GM19328 (cell line): ENCODE data around the gene TRERF1.

Source experiments
- ATAC-seq: cut with Tn5 transposase; IDR thresholded peaks from one replicate; pipeline ENCODE4 v1.9.1; 2021; ENCODE audit warnings: mild to moderate bottlenecking, moderate library complexity; ENCODE audit not compliant: unreplicated experiment

Gene TRERF1

GRCh38 chr6:42374018-42374669, 77.6 kb downstream of the TRERF1 start:
- no peak for ATAC-seq

DNA sequence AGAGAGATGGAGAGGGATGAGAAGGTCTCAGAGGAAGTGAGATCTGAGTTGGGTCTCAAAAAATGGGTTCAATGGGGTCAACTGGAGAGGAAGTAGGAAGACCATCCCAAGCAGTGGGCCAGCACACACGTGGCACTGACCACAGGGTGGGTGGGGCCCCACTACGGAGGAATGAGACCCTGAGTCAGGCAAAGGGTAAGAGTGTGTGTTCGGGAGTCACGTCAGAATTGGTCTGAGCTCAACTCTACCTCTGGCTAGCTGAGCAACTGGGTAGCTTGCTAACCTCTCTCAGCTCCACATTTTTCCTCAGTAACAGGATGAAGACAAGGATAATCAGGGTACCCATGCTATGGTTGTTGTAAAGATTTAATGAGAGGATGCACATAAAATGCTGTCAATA, 79.0 kb downstream of the TRERF1 start:
- no peak for ATAC-seq

DNA sequence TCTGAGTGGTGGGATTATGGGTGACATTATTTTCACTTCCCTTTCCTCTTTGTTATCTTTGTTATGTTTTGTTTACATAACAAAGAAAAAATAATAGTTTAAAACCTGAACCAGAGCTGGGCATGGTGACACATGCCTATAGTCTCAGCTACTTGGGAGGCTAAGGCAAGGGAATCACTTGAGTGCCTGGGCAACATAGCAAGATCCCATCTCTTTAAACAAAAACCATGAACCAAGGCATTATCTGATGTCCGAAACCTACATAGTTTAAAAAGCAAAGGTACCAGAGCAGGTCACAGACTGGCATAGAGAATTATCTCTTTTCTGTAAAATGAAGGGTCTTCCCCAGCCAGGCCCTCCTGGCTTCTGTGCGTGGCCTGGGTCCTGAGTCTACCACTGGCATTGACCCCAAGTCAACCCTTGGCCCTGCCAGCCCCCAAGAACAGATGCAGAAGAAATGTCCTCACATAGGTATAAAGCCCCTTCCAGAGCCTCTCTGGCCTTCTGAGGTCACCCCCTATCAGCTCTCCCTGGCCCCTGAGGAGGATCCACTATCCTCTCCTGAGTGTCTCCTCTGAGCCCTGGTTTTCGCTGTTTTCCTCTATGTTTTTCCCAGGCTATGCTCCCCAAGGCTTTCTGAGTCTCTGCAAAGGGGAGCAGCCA, 81.3 kb downstream of the TRERF1 start:
- no peak for ATAC-seq

DNA sequence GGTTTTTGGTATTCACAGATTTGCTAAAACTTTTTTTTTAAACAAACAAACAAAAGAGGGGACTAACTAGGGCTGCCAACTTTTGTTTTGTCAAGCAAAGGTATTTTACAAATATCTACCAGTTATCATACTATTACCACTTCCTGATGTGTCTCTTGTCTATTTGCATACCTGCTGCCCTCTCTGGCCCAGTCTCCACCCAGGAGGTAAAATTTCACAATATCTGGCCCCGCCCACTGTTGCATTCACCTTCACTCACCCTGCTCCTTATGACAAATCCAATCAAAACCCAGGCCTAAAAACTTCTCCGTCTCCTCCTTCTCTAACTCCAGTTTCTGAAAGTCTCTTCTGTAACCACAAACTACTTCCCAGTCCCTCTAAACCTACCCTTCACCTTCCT, 82.2 kb downstream of the TRERF1 start:
- no peak for ATAC-seq

DNA sequence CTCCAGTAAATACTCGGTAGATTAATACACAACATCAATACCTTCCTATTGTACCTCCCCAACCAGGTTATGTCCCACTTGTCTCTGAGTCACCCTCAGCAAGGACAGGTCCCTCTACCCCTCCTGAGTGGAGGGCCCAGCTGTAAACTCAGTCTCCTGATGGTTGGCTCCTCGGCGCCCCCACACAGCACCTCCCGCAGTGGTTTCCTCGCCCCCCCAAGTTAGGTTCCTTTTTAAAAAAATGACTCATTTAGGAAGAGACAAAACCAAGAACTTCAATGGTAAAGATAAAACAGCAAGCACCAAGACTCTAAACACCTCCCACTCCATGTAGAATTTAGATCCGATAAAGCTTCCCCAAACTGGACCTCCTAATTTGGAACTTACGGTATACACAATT, 83.5 kb downstream of the TRERF1 start:
- no peak for ATAC-seq

- ATAC-seq: no peak
Measured at GRCh38 chr6:42367353-42368011, 84.2 kb downstream of the TRERF1 start.

- ATAC-seq: no peak
Measured at GRCh38 chr6:42366999-42367352, 84.8 kb downstream of the TRERF1 start.

GRCh38 chr6:42366011-42366705, 85.6 kb downstream of the TRERF1 start:
- no peak for ATAC-seq

DNA sequence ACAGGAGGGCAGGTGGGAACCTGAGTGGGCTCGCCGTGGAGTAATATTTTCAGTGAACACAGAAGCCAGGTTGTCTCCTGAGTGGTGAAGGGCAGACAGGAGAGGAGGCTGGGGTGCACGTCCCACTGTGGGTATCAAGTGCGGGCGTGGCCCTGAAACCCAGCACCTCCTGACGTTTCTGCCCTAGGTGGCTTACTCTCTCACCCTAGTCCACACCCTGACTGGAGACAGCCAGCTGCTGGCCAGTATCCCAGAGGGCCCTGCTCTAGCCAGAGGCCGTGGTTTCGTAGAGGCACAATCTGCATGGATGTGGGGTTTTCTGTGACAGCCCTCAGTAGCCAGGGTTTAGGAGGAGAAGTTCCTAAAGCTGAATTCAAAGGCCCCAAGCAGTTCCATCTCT, 86.7 kb downstream of the TRERF1 start:
- ATAC-seq: no peak

DNA sequence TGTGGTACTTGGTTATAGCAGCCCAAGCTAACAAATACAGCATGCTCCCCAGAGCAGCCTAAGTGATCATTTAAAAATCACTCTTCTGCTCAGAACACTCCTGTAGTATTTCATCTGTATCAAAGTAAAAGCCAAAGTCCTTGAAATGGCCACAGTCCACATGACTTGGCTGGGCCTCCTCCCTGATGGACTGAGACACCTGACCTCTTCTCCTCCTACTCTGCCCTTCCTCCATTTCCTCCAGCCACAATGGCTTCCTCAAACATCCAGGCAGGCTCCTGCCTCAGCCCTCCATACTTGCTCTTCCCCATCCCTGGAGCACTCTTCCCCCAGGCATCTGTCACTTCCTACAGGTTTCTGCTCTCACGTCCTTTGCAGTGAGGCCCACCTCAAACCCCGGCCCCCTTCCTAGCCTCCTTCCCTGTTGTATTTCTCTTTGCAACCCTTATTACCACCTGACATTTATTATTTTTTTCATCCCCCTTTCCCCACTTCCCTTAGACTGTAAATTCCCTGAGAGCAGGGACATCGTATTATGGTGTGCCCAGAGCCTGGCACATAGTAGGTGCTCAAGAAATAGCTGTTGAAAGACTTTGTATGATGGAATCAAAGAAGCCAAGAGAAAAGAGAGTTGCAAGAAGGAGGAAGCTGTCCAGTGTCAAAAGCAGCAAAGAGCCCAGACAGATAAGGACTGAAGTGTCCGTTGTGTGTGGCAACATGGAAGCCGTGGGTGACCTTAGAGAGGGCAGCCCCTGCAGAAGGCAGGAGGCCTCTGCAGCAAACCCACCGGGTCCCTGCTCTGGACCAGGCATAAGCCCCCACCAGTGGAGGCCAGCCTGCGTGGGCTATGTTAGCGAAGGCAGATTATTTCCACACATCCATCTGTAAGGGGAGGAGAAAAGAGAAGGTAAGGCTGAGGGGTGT, 87.5 kb downstream of the TRERF1 start:
- no peak for ATAC-seq

DNA sequence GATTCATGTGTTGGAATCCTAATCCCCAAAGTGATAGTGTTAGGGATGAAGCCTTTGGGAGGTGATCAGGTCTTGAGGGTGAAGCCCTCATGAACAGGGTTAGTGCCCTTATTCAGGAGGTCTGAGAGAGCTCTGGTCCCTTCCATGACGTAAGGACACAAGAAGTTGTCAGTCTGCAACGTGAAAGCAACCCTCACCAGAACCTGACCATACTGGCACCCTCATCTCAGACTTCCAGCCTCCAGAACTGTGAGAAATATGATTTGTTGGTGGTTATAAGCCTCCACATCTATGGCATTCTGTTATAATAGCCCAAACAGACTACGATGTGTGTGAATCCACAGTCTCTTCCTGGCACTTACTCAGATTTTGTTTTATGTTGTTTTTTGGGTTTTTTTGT, 90.7 kb downstream of the TRERF1 start:
- ATAC-seq: no peak

- ATAC-seq: no peak
Measured at GRCh38 chr6:42359021-42359420, 92.7 kb downstream of the TRERF1 start.

- no peak for ATAC-seq
Measured at GRCh38 chr6:42355416-42355815, 96.3 kb downstream of the TRERF1 start.

DNA sequence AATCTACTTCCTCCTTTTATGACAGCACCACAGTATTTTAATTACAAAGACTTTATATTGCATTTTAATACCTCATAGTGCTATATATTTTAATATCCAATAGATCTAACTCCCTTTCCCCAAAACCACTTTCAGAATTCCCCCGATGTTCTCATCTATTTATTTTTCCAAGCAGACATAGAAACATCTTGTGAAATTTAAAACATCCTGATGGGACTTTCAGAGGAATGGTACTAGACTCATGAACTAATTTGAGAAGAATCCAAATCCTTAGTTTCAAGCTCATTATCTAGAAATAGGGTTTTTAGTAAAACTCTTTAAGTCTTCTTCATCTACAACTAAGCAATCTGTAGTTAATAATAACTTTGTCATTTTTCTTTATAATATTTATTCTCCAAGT, 97.0 kb downstream of the TRERF1 start:
- no peak for ATAC-seq

DNA sequence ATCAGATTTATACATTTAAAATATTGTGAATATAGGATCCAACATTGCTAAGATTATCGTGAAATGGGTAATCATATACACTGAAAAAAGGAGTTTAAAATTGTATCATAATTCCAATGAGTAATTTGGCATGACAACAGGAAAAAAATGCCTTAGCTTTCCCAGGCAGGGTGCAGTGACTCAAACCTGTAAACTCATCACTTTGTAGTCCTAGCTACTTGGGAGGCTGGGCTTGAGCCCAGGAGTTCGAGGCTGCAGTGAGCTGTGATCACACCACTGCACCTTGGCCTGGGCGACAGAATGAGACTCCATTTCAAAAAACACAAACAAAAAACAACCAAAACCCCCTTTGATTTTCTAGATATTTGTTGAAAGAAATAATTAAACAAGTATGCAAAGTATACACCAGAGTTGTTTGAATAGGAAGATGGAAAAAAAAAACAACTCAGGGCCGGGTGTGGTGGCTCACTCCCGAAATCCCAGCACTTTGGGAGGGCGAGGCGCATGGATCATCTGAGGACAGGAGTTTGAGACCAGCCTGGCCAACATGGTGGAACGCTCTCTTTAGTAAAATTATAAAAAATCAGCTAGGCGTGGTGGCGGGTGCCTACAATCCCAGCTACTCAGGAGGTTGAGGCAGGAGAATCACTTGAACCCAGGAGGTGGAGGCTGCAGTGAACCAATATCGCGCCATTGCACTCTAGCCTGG, 98.7 kb downstream of the TRERF1 start:
- no peak for ATAC-seq

DNA sequence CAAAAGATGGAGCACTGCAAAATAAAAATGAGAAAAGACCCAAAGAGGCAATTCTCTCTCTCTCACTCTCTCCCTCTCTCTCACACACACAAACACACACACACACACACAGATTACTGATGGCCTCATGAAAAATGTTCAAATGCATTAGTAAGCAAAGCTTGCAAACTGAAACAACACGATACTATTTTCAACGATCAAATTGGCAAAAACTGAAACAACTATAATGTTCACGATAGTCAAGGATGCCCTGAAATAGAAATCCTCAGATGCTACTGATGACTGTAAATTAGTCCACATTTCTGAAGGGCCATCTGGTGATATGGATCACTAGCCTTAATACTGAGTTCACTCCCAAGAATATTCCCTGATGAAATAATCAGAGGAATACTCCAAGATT, 100.8 kb downstream of the TRERF1 start:
- no peak for ATAC-seq

DNA sequence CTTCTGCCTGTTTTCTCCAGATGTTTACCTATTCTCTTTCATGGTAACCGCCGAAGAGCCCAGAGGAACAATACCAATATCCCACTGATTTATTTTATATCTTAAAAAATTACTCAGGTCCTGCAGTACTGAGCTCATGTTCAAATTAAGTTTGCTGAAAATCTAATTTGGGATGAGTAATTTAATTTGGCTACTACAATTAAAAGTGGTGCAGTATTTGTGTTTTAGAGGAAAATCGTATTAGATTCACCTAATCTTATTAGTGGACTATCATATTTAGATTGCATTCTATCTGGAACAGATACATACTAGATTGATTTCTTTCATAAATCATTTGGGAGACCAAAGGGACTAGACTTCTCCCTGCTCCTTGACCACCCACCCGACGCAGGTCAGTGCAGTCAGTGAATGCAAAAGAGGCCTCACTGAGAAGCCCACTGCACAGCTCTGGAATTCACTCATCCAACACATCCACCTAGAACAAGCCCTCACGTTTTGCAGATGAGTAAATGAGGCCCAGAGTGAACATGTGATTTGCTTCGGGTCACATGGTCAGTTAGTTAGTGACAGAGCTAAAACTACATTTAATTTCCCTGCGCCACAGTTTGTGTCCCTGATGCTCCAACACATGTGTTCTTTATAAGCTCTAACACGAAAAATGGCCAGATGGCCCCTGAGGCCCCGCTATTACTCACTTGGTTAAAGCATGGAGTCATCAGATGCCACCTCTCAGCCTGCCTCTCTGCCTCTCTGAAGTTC, 101.8 kb downstream of the TRERF1 start:
- no peak for ATAC-seq

- no peak for ATAC-seq
Measured at GRCh38 chr6:42347456-42347855, 104.3 kb downstream of the TRERF1 start.

DNA sequence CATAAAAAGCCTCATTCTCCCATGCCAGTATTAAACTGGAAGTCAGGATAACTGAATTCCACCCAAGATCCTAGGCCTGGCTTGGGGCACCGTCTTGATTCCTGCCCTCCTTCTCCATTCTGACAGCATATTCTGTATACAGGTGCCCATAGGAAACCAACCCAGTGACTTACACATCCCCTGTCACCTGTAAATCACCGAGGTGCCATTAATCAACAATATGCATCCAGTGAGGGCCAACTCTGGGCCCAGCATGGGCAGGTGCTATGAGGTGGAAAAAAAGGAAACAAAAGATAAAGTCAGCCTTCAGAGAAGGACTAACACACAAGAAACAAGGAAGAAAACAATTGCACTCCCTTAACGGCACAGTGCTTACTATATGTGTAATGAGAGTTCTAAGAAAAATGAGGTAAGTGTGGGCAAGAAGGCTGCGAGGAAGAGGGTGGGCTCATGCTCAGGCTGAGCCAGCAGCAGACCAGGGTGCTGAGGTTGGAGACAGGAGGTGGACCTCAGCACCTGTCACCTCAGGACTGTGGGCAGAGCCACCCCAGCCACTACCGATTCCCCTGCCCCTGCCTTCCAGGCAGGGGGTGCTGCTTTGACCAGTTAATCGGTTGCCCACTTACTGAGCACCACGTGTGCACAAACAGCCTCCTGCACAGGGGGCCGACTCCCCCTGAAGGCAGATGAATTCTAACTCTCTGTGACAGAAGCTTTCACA, 105.9 kb downstream of the TRERF1 start:
- no peak for ATAC-seq
